ENCODE measurements around the gene INF2. TPM values are rescaled to one million over a fixed set of nuclear protein-coding genes. Genes with fewer than 3 reads are reported as not detected.
"Not testable (repeated sequence)": the region's sequence is repeated elsewhere in the genome, so short reads cannot be mapped to it uniquely, and the experiment has no call there.

Gene INF2
- total RNA-seq, 1 donor from 2014 or later, result 80.9 TPM

- DNase-seq (ENCODE audit: low read depth), result no peak
Measured at GRCh38 chr14:104721505-104722431, 32.4 kb downstream of the INF2 start.

GRCh38 chr14:104722938-104723650 is 33.7 kb downstream of the INF2 start:
- no peak for DNase-seq (ENCODE audit: low read depth)

GRCh38 chr14:104723651-104724406 is 34.4 kb downstream of the INF2 start, which contains the start of gene ADSS1:
Gene ADSS1, plus strand, starts transcription at chr14:104724229. Its CDS starts 42 bp downstream, at chr14:104724271.
- no peak for DNase-seq (ENCODE audit: low read depth)

GRCh38 chr14:104724407-104724980 is 35.1 kb downstream of the INF2 start:
- DNase-seq (ENCODE audit: low read depth), result no peak

- no peak for DNase-seq (ENCODE audit: low read depth)
Measured at GRCh38 chr14:104724981-104725771, 35.8 kb downstream of the INF2 start.

GRCh38 chr14:104725772-104726548 is 36.5 kb downstream of the INF2 start:
- DNase-seq (ENCODE audit: low read depth), result no peak

GRCh38 chr14:104726600-104727451 is 37.4 kb downstream of the INF2 start:
- no peak for DNase-seq (ENCODE audit: low read depth)

GRCh38 chr14:104728631-104729030 is 39.2 kb downstream of the INF2 start:
- DNase-seq (ENCODE audit: low read depth), result no peak

GRCh38 chr14:104729176-104729834 is 39.9 kb downstream of the INF2 start:
- DNase-seq (ENCODE audit: low read depth), result not testable (repeated sequence)

- no peak for DNase-seq (ENCODE audit: low read depth)
Measured at GRCh38 chr14:104729835-104730181, 40.4 kb downstream of the INF2 start.

- no peak for DNase-seq (ENCODE audit: low read depth)
Measured at GRCh38 chr14:104730487-104730886, 41.1 kb downstream of the INF2 start.

- DNase-seq (ENCODE audit: low read depth), result no peak
Measured at GRCh38 chr14:104731320-104732294, 42.2 kb downstream of the INF2 start.

- DNase-seq (ENCODE audit: low read depth), result peak; percentile 75
Measured at GRCh38 chr14:104732355-104732804, 43.0 kb downstream of the INF2 start.

- DNase-seq (ENCODE audit: low read depth), result peak; percentile 36
Measured at GRCh38 chr14:104732931-104733681, 43.7 kb downstream of the INF2 start.

GRCh38 chr14:104734051-104734587 is 44.7 kb downstream of the INF2 start:
- no peak for DNase-seq (ENCODE audit: low read depth)

GRCh38 chr14:104734601-104734990 is 45.2 kb downstream of the INF2 start:
- no peak for DNase-seq (ENCODE audit: low read depth)

Measured in renal cortical epithelial cell (primary cell).